IMR-90 (cell line): Measurements from ENCODE around the gene SQSTM1. TPM values are rescaled to one million over a fixed set of nuclear protein-coding genes. Genes with fewer than 3 reads are reported as not detected.

Source experiments
- ATAC-seq: fragments of 200-7000 bp; cut with Tn5 transposase; 2 replicates; pipeline ENCODE4 v1.9.1; 2020; ENCODE audit warnings: low read depth, mild to moderate bottlenecking, moderate library complexity
- BruUV-seq: library from RNA; stranded (reverse); fragments of 400-500 nt; replicated peaks from 2 replicates; lab custom pipeline; 2021; lab: Mats Ljungman, UMichigan
- CTCF ChIA-PET: fragments of 300-600 bp; formaldehyde crosslinking; extraction: SDS; loops from one replicate; lab custom pipeline; 2021; ENCODE audit warnings: antibody characterized with exemption; lab: Yijun Ruan, JAX
- POLR2A ChIA-PET: fragments of 300-600 bp; sonication (Branson Sonifier 250); formaldehyde crosslinking; loops from one replicate; lab custom pipeline; 2022; ENCODE audit warnings: antibody characterized with exemption; ENCODE audit not compliant: unreplicated experiment; lab: Charles Lee
- DNase-seq: peaks from one replicate; pipeline ENCODE4 v3.0.0; 2013
- H2AFZ ChIP-seq: replicated peaks from 2 replicates; pipeline ENCODE3; 2013; ENCODE audit warnings: low read length, mild to moderate bottlenecking; ENCODE audit not compliant: poor library complexity
- H2AK5ac ChIP-seq: 2 replicates; pipeline ENCODE4 v1.6.1; 2013; ENCODE audit warnings: low read depth, low read length, inconsistent platforms
- H2AK9ac ChIP-seq: replicated peaks from 2 replicates; pipeline ENCODE3; 2013; ENCODE audit warnings: mild to moderate bottlenecking, low read depth, low read length, moderate library complexity; ENCODE audit not compliant: poor library complexity
- H2BK120ac ChIP-seq: 2 replicates; pipeline ENCODE4 v1.6.1; 2013; ENCODE audit warnings: low read depth, low read length, inconsistent platforms
- H2BK15ac ChIP-seq: 3 replicates; pipeline ENCODE4 v1.6.1; 2013; ENCODE audit warnings: low read depth, low read length, inconsistent platforms
- H2BK20ac ChIP-seq: 2 replicates; pipeline ENCODE4 v1.6.1; 2013; ENCODE audit warnings: low read depth, mild to moderate bottlenecking, inconsistent platforms, low read length, moderate library complexity
- H2BK5ac ChIP-seq: 2 replicates; pipeline ENCODE4 v1.6.1; 2013; ENCODE audit warnings: mild to moderate bottlenecking, low read depth, low read length, inconsistent platforms; ENCODE audit not compliant: poor library complexity, severe bottlenecking
- H3K14ac ChIP-seq: replicated peaks from 2 replicates; pipeline ENCODE4 v1.6.1; 2013; ENCODE audit warnings: low read depth, low read length, inconsistent platforms
- H3K18ac ChIP-seq: 2 replicates; pipeline ENCODE4 v1.6.1; 2013; ENCODE audit warnings: low read depth, low read length, control low read depth
- H3K23ac ChIP-seq: 2 replicates; pipeline ENCODE4 v1.6.1; 2013; ENCODE audit warnings: low read depth, low read length, inconsistent platforms
- H3K27ac ChIP-seq: 2 replicates; pipeline ENCODE4 v1.5.1; 2013; ENCODE audit warnings: mild to moderate bottlenecking, control low read depth, low read length; ENCODE audit not compliant: insufficient read depth
- H3K27me3 ChIP-seq: 2 replicates; pipeline ENCODE4 v1.6.1; 2013; ENCODE audit warnings: low read length; ENCODE audit not compliant: control insufficient read depth, insufficient read depth
- H3K36me3 ChIP-seq: 2 replicates; pipeline ENCODE4 v1.6.1; 2013; ENCODE audit warnings: low read length, mixed read lengths; ENCODE audit not compliant: control insufficient read depth, insufficient read depth
- H3K4ac ChIP-seq: 2 replicates; pipeline ENCODE4 v1.6.1; 2013; ENCODE audit warnings: low read depth, low read length, inconsistent platforms
- H3K4me1 ChIP-seq: 2 replicates; pipeline ENCODE4 v1.6.1; 2013; ENCODE audit warnings: low read length, mixed read lengths; ENCODE audit not compliant: control insufficient read depth, insufficient read depth
- H3K4me2 ChIP-seq: 2 replicates; pipeline ENCODE4 v1.6.1; 2013; ENCODE audit warnings: low read depth, mild to moderate bottlenecking, control low read depth, low read length, moderate library complexity
- H3K4me3 ChIP-seq: 2 replicates; pipeline ENCODE4 v1.5.1; 2013; ENCODE audit warnings: low read depth, mild to moderate bottlenecking, control low read depth, low read length, moderate library complexity; ENCODE audit not compliant: insufficient read depth
- H3K56ac ChIP-seq: 2 replicates; pipeline ENCODE4 v1.6.1; 2013; ENCODE audit warnings: low read length, inconsistent platforms; ENCODE audit not compliant: insufficient read depth; ENCODE audit errors: extremely low read depth
- H3K79me1 ChIP-seq, 2 experiments: 2 replicates each; pipeline ENCODE4 v1.6.1; 2013; ENCODE audit warnings: low read length in 2 of 2, inconsistent platforms in 1 of 2, low read depth in 1 of 2
- H3K9ac ChIP-seq: 2 replicates; pipeline ENCODE4 v1.6.1; 2013; ENCODE audit warnings: low read depth, low read length, control low read depth
- H3K9me1 ChIP-seq: 2 replicates; pipeline ENCODE4 v1.6.1; 2013; ENCODE audit warnings: low read length, inconsistent platforms; ENCODE audit not compliant: insufficient read depth
- H3K9me3 ChIP-seq: 2 replicates; pipeline ENCODE4 v1.6.1; 2013; ENCODE audit warnings: low read length; ENCODE audit not compliant: control insufficient read depth, insufficient read depth
- H4K20me1 ChIP-seq: 2 replicates; pipeline ENCODE4 v1.6.1; 2013; ENCODE audit warnings: low read length, inconsistent platforms; ENCODE audit not compliant: insufficient read depth
- H4K5ac ChIP-seq: 2 replicates; pipeline ENCODE4 v1.6.1; 2013; ENCODE audit warnings: mild to moderate bottlenecking, low read depth, low read length, control low read depth
- H4K8ac ChIP-seq, 2 experiments: 2 replicates each; pipeline ENCODE4 v1.6.1; 2013; ENCODE audit warnings: low read depth in 2 of 2, low read length in 2 of 2, control low read depth in 1 of 2, inconsistent platforms in 1 of 2
- H4K91ac ChIP-seq: 2 replicates; pipeline ENCODE4 v1.6.1; 2013; ENCODE audit warnings: low read depth, low read length, inconsistent platforms; ENCODE audit not compliant: insufficient read depth
- BHLHE40 ChIP-seq: fragments of 150-350 bp; IDR thresholded peaks from 2 replicates; pipeline ENCODE4 v1.6.1; 2016; ENCODE audit warnings: mild to moderate bottlenecking, low read depth, low read length
- CEBPB ChIP-seq: IDR thresholded peaks from 2 replicates; pipeline ENCODE4 v1.6.1; 2012; ENCODE audit warnings: low read depth, low read length, improper control_type of control experiment
- CHD1 ChIP-seq: IDR thresholded peaks from 2 replicates; pipeline ENCODE4 v1.6.1; 2012; ENCODE audit warnings: low read depth, low read length, improper control_type of control experiment
- CTCF ChIP-seq: conservative IDR thresholded peaks from 2 replicates; pipeline ENCODE4 v1.5.1; 2012; ENCODE audit warnings: mild to moderate bottlenecking, low read depth, low read length, improper control_type of control experiment
- ELK1 ChIP-seq: fragments of 150-350 bp; IDR thresholded peaks from 2 replicates; pipeline ENCODE4 v1.6.1; 2016; ENCODE audit warnings: low read depth, mild to moderate bottlenecking, low read length, moderate library complexity, borderline replicate concordance
- FOS ChIP-seq: fragments of 150-350 bp; IDR thresholded peaks from 2 replicates; pipeline ENCODE4 v1.6.1; 2016; ENCODE audit warnings: low read depth, low read length
- MAZ ChIP-seq: IDR thresholded peaks from 2 replicates; pipeline ENCODE4 v1.6.1; 2012; ENCODE audit warnings: low read depth, mild to moderate bottlenecking, low read length, improper control_type of control experiment, moderate library complexity, borderline replicate concordance
- POLR2A ChIP-seq: IDR thresholded peaks from 2 replicates; pipeline ENCODE4 v1.6.1; 2012; ENCODE audit warnings: mild to moderate bottlenecking, low read depth, low read length
- SMC3 ChIP-seq: fragments of 150-350 bp; IDR thresholded peaks from 2 replicates; pipeline ENCODE4 v1.6.1; 2016; ENCODE audit warnings: low read depth, mild to moderate bottlenecking, antibody characterized with exemption, low read length, moderate library complexity
- USF2 ChIP-seq: fragments of 150-350 bp; IDR thresholded peaks from 2 replicates; pipeline ENCODE4 v1.6.1; 2017; ENCODE audit warnings: mild to moderate bottlenecking, antibody characterized with exemption, low read length, low read depth
- WGBS, 2 experiments: methylation state at CpG; one replicate each; pipeline versions ENCODE4 v1.1.5 to v1.1.7; 2013; ENCODE audit warnings: missing lambda C conversion rate in 2 of 2; ENCODE audit not compliant: insufficient read length in 1 of 2; ENCODE audit errors: extremely low coverage in 2 of 2; 5-methylcytosine and 5-hydroxymethylcytosine counted together
- dilution Hi-C: fragments of 300-500 bp; cut with HindIII; formaldehyde crosslinking; loops from one replicate; pipeline ENCODE4 v1.14.3; 2018; ENCODE audit warnings: low sequenced_read_pairs; ENCODE audit not compliant: unreplicated experiment
- in situ Hi-C: fragments of 300-500 bp; cut with MboI; formaldehyde crosslinking; loops from 3 replicates; pipeline ENCODE4 v1.14.3; 2019; ENCODE audit warnings: low sequenced_read_pairs, inconsistent platforms, mixed read lengths
- intact Hi-C: fragments of 100-400 bp; cut with micrococcal nuclease; formaldehyde crosslinking; loops from 2 replicates; pipeline ENCODE4 v1.10.0; 2022
- polyA plus RNA-seq, 3 experiments: library from polyadenylated mRNA; depleted of rRNA; stranded (reverse); fragments of >200 nt; gene quantifications; 2 replicates each; pipeline ENCODE4 v1.2.3, GENCODE V29; 2012; ENCODE audit warnings: low replicate concordance in 1 of 3
- total RNA-seq: library from RNA; depleted of rRNA; stranded (reverse); fragments of >200 nt; gene quantifications from 2 replicates; pipeline ENCODE4 v1.2.3, GENCODE V29; 2012

SQSTM1 gene
- total and polyA plus RNA-seq, 2 of the 4 experiments (the other 2 are of a cell fraction), result 152 to 184 TPM

GRCh38 chr5:179852993-179853547, 32.4 kb downstream of the SQSTM1 start:
- Histone ChIP-seq H3K27ac (no peak overlapping the region), H2BK15ac (no peak overlapping the region), H3K4ac (no peak overlapping the region), H2BK5ac (no peak overlapping the region), H3K18ac (no peak overlapping the region), H3K56ac (no peak overlapping the region), H4K20me1 (no peaks in the 10 kb centered on the region; the same call in 1 of the 2 replicates), H3K9me3 (no peaks in the 10 kb centered on the region), H2AK5ac (no peak overlapping the region), H3K27me3 (no peaks in the 10 kb centered on the region), H2BK120ac (no peak overlapping the region), H3K36me3 (peaks cover 32% of the 10 kb centered on the region), H3K14ac (no peak overlapping the region), H2BK20ac (no peak overlapping the region), H3K4me1 (no peaks in the 10 kb centered on the region), H2AFZ (no peak overlapping the region), H2AK9ac (no peak overlapping the region), H3K4me2 (no peak overlapping the region), H4K5ac (no peak overlapping the region), H3K79me1 (peaks cover 9 to 19% of the 10 kb centered on the region in 2 experiments), H4K8ac (no peak overlapping the region), H3K9me1 (peaks cover 3% of the 10 kb centered on the region; the same call in 1 of the 2 replicates), H4K91ac (no peak overlapping the region), H3K23ac (no peak overlapping the region), H3K9ac (no peak overlapping the region), H3K4me3 (no peak overlapping the region)
- no peak for ATAC-seq
- intact Hi-C loops (no loop called here), in situ Hi-C loops (no loop called here), dilution Hi-C loops (no loop called here)
- TF ChIP-seq CEBPB, result no peak
- no peak for TF ChIP-seq ELK1
- TF ChIP-seq POLR2A, result no peak
- no peak for TF ChIP-seq BHLHE40
- no peak for TF ChIP-seq CHD1
- TF ChIP-seq SMC3, result no peak
- no peak for TF ChIP-seq FOS
- TF ChIP-seq CTCF, result no peak
- no peak for TF ChIP-seq MAZ
- TF ChIP-seq USF2, result no peak
- DNase-seq, result no peak
- no CpG with 5 or more reads among the region's 8 CpGs for WGBS, 2 experiments
- no TSS peak for BruUV-seq
- CTCF ChIA-PET, result no interaction called here
- POLR2A ChIA-PET, result no interaction called here
